Stimulated activated effector memory CD8-positive, alpha-beta T cell treated with anti-CD3 and anti-CD28 coated beads, Interleukin-12 subunit alpha, Interleukin-12 subunit beta, amount 100 ng/mL, for 72 hours (primary cell): ENCODE results near the gene SLC35F2.

ENCODE experiments used
- ATAC-seq: fragments of 150-1000 bp; cut with Tn5 transposase; 2 replicates; pipeline ENCODE4 v1.10.0; 2021
- DNase-seq, 2 donors: peaks; one replicate each; pipeline ENCODE4 v3.0.0; 2021 to 2022; ENCODE audit warnings: low spot score in 2 of 2
- H3K27ac Mint-ChIP-seq: one replicate; pipeline ENCODE4 v1.8.0; 2022; ENCODE audit warnings: mild to moderate bottlenecking, mixed read lengths
- H3K36me3 Mint-ChIP-seq: one replicate; pipeline ENCODE4 v1.8.0; 2022; ENCODE audit warnings: mild to moderate bottlenecking, mixed read lengths
- H3K4me1 Mint-ChIP-seq: one replicate; pipeline ENCODE4 v1.8.0; 2022; ENCODE audit warnings: mixed read lengths
- H3K4me3 Mint-ChIP-seq: one replicate; pipeline ENCODE4 v1.8.0; 2022; ENCODE audit warnings: mild to moderate bottlenecking, mixed read lengths
- H3K9me3 Mint-ChIP-seq: one replicate; pipeline ENCODE4 v1.8.0; 2022; ENCODE audit warnings: mixed read lengths

SLC35F2 gene

GRCh38 chr11:107744736-107745135 is 113.9 kb downstream of the SLC35F2 start:
- no peak overlapping the region for H3K4me3 Mint-ChIP-seq
- DNase-seq, result no peak
- no peaks in the 10 kb centered on the region for H3K36me3 Mint-ChIP-seq
- H3K4me1 Mint-ChIP-seq, result no peaks in the 10 kb centered on the region
- no peak overlapping the region for H3K27ac Mint-ChIP-seq
- ATAC-seq, result no peak
- H3K9me3 Mint-ChIP-seq, result no peaks in the 10 kb centered on the region

GRCh38 chr11:107743191-107743590 is 115.4 kb downstream of the SLC35F2 start:
- no peaks in the 10 kb centered on the region for H3K36me3 Mint-ChIP-seq
- no peak overlapping the region for H3K27ac Mint-ChIP-seq
- no peaks in the 10 kb centered on the region for H3K9me3 Mint-ChIP-seq
- ATAC-seq (no peak), DNase-seq (no peak)
- no peaks in the 10 kb centered on the region for H3K4me1 Mint-ChIP-seq
- H3K4me3 Mint-ChIP-seq, result no peak overlapping the region

- ATAC-seq (peak; percentile 70), DNase-seq (peak in 1 of 2 donors; percentile 50)
- Mint-ChIP-seq H3K36me3 (no peaks in the 10 kb centered on the region), H3K4me3 (no peak overlapping the region), H3K27ac (no peak overlapping the region), H3K4me1 (no peaks in the 10 kb centered on the region), H3K9me3 (no peaks in the 10 kb centered on the region)
Observed at GRCh38 chr11:107741044-107741823, 117.4 kb downstream of the SLC35F2 start.
